Astrocyte (in vitro differentiated cells and primary cell): ENCODE measurements around the gene FAM167B. TPM values are rescaled to one million over a fixed set of nuclear protein-coding genes. Genes with fewer than 3 reads are reported as not detected.
A peak's percentile ranks its signal among the peaks of the same experiment; 100 is the strongest.

Source experiments
- DNase-seq: peaks from one replicate; pipeline ENCODE4 v3.0.0-alpha.2; 2010; ENCODE audit warnings: low read depth
- FAIRE-seq: peaks from 2 replicates; lab custom pipeline; 2011; peaks lifted over from hg19 to GRCh38; lab: Jason Lieb, UNC
- H2AFZ ChIP-seq: 2 replicates; pipeline ENCODE4 v1.6.0; 2012; ENCODE audit warnings: low read depth, low read length, inconsistent platforms
- H3K27ac ChIP-seq: 2 replicates; pipeline ENCODE4 v1.5.1; 2011; ENCODE audit warnings: low read depth, low read length, inconsistent platforms
- H3K27me3 ChIP-seq: 2 replicates; pipeline ENCODE4 v1.6.0; 2011; ENCODE audit warnings: low read length, inconsistent platforms; ENCODE audit not compliant: insufficient read depth
- H3K36me3 ChIP-seq: 2 replicates; pipeline ENCODE4 v1.5.1; 2011; ENCODE audit warnings: low read length, inconsistent platforms; ENCODE audit not compliant: insufficient read depth
- H3K4me1 ChIP-seq: 2 replicates; pipeline ENCODE4 v1.5.1; 2011; ENCODE audit warnings: low read length, inconsistent platforms; ENCODE audit not compliant: insufficient read depth
- H3K4me2 ChIP-seq: 2 replicates; pipeline ENCODE4 v1.6.0; 2012; ENCODE audit warnings: low read length, inconsistent platforms
- H3K4me3 ChIP-seq: 2 replicates; pipeline ENCODE4 v1.5.1; 2011; ENCODE audit warnings: low read depth, mild to moderate bottlenecking, low read length, inconsistent platforms; ENCODE audit not compliant: insufficient read depth
- H3K79me2 ChIP-seq: 2 replicates; pipeline ENCODE4 v1.6.0; 2012; ENCODE audit warnings: mild to moderate bottlenecking, low read length, inconsistent platforms; ENCODE audit not compliant: insufficient read depth
- H3K9ac ChIP-seq: 2 replicates; pipeline ENCODE4 v1.6.0; 2012; ENCODE audit warnings: mild to moderate bottlenecking, low read length, inconsistent platforms
- H3K9me3 ChIP-seq: 2 replicates; pipeline ENCODE4 v1.5.1; 2012; ENCODE audit warnings: low read depth, mild to moderate bottlenecking, low read length, inconsistent platforms; ENCODE audit not compliant: insufficient read depth
- H4K20me1 ChIP-seq: 2 replicates; pipeline ENCODE4 v1.6.0; 2012; ENCODE audit warnings: low read length, inconsistent platforms; ENCODE audit not compliant: insufficient read depth
- H3K27ac Mint-ChIP-seq: one replicate; pipeline ENCODE4 v1.8.0; 2021; ENCODE audit warnings: mild to moderate bottlenecking, mixed read lengths; ENCODE audit not compliant: unreplicated experiment
- H3K27me3 Mint-ChIP-seq: one replicate; pipeline ENCODE4 v1.8.0; 2021; ENCODE audit warnings: low read depth, mixed read lengths; ENCODE audit not compliant: unreplicated experiment
- H3K36me3 Mint-ChIP-seq: one replicate; pipeline ENCODE4 v1.8.0; 2021; ENCODE audit warnings: low read depth, mixed read lengths; ENCODE audit not compliant: unreplicated experiment
- H3K4me1 Mint-ChIP-seq: one replicate; pipeline ENCODE4 v1.8.0; 2021; ENCODE audit warnings: low read depth, mixed read lengths; ENCODE audit not compliant: unreplicated experiment
- H3K4me3 Mint-ChIP-seq: one replicate; pipeline ENCODE4 v1.8.0; 2021; ENCODE audit warnings: mild to moderate bottlenecking, moderate library complexity, mixed read lengths; ENCODE audit not compliant: unreplicated experiment
- H3K9me3 Mint-ChIP-seq: one replicate; pipeline ENCODE4 v1.8.0; 2021; ENCODE audit warnings: mild to moderate bottlenecking, mixed read lengths; ENCODE audit not compliant: unreplicated experiment
- CTCF ChIP-seq: IDR thresholded peaks from 2 replicates; pipeline ENCODE4 v1.5.1; 2011; ENCODE audit warnings: low read depth, mild to moderate bottlenecking, inconsistent platforms, low read length, moderate library complexity; ENCODE audit not compliant: insufficient read depth
- EZH2 ChIP-seq: IDR thresholded peaks from 2 replicates; pipeline ENCODE4 v1.6.1; 2012; ENCODE audit warnings: mild to moderate bottlenecking, low read length, inconsistent platforms; ENCODE audit not compliant: insufficient read depth
- total RNA-seq: library from RNA; stranded (reverse); gene quantifications from 2 replicates; pipeline ENCODE4 v1.2.1, GENCODE V29; 2021

Gene FAM167B
- total RNA-seq, 1 donor from 2014 or later, result 0.64 TPM

GRCh38 chr1:32199043-32199716 lies 47.8 kb upstream of the FAM167B start:
- no peaks in the 10 kb centered on the region for H3K9me3 Mint-ChIP-seq
- FAIRE-seq, result no peak
- Histone ChIP-seq H2AFZ (no peak overlapping the region), H3K4me3 (no peak overlapping the region), H3K9ac (no peak overlapping the region), H4K20me1 (peaks cover 27% of the 10 kb centered on the region), H3K4me1 (peaks cover 22% of the 10 kb centered on the region), H3K27ac (no peak overlapping the region), H3K36me3 (peaks cover 34% of the 10 kb centered on the region), H3K27me3 (no peaks in the 10 kb centered on the region), H3K79me2 (no peaks in the 10 kb centered on the region), H3K9me3 (no peaks in the 10 kb centered on the region), H3K4me2 (peak overlapping the region; percentile 96)
- no peak for DNase-seq
- H3K36me3 Mint-ChIP-seq, result peaks cover 11% of the 10 kb centered on the region
- no peaks in the 10 kb centered on the region for H3K27me3 Mint-ChIP-seq
- H3K4me3 Mint-ChIP-seq, result peak overlapping the region; percentile 54
- TF ChIP-seq CTCF (no peak), EZH2 (no peak)
- peaks cover 28% of the 10 kb centered on the region for H3K4me1 Mint-ChIP-seq
- peak overlapping the region; percentile 37 for H3K27ac Mint-ChIP-seq

GRCh38 chr1:32199717-32200072 lies 47.3 kb upstream of the FAM167B start:
- H2AFZ ChIP-seq, result no peak overlapping the region
- TF ChIP-seq CTCF (no peak), EZH2 (no peak)
- peak overlapping the region; percentile 78 for H3K4me3 ChIP-seq
- H3K4me1 Mint-ChIP-seq, result peaks cover 28% of the 10 kb centered on the region
- H3K27me3 Mint-ChIP-seq, result no peaks in the 10 kb centered on the region
- peaks cover 22% of the 10 kb centered on the region for H4K20me1 ChIP-seq
- H3K4me2 ChIP-seq, result peak overlapping the region; percentile 96
- H3K27me3 ChIP-seq, result no peaks in the 10 kb centered on the region
- peaks cover 7% of the 10 kb centered on the region for H3K36me3 Mint-ChIP-seq
- H3K79me2 ChIP-seq, result no peaks in the 10 kb centered on the region
- peak overlapping the region; percentile 88 for H3K27ac ChIP-seq
- H3K27ac Mint-ChIP-seq, result peak overlapping the region; percentile 79
- FAIRE-seq, result no peak
- peak overlapping the region; percentile 86 for H3K4me3 Mint-ChIP-seq
- peak overlapping the region; percentile 91 for H3K9ac ChIP-seq
- no peak for DNase-seq
- H3K9me3 Mint-ChIP-seq, result no peaks in the 10 kb centered on the region
- peaks cover 22% of the 10 kb centered on the region for H3K4me1 ChIP-seq
- no peaks in the 10 kb centered on the region for H3K9me3 ChIP-seq
- H3K36me3 ChIP-seq, result peaks cover 29% of the 10 kb centered on the region
